H1 (cell line): Measurements from ENCODE around the gene MAP2K5. TPM values are rescaled to one million over a fixed set of nuclear protein-coding genes. Genes with fewer than 3 reads are reported as not detected.

Source experiments
- CTBP2 ChIP-seq: IDR thresholded peaks from 2 replicates; pipeline ENCODE4 v1.7.0; 2011; ENCODE audit warnings: borderline replicate concordance, mild to moderate bottlenecking, moderate library complexity, mixed read lengths, low read length; ENCODE audit not compliant: insufficient read depth, insufficient read length
- SIRT6 ChIP-seq: IDR thresholded peaks from one replicate; pipeline ENCODE4 v1.7.1; 2012; ENCODE audit warnings: low read length, inconsistent platforms
- polyA plus RNA-seq, 7 experiments: library from polyadenylated mRNA; depleted of rRNA in 3 of 7; stranded (reverse) in 5 of 7; unstranded in 2 of 7; fragments of >200 nt in 5 of 7; fragments of 200-250 nt in 2 of 7; gene quantifications; 1 replicate in 5 of 7; 2 replicates in 1 of 7; 4 replicates in 1 of 7; pipeline versions ENCODE4 v1.2.1 to v1.2.3, GENCODE V29; 2011 to 2013; ENCODE audit warnings: missing spikeins in 2 of 7, mixed read lengths in 2 of 7
- total RNA-seq: library from RNA; stranded (reverse); fragmentation: NEBNext Ultra II Directional; extraction: Animal tissue kit (Norgen Biotek cat#: 25700); gene quantifications from 2 replicates; pipeline ENCODE4 v1.2.1, GENCODE V29; 2021

MAP2K5 gene
- total and polyA plus RNA-seq, 2 of the 8 experiments (the other 6 are each of a cell fraction or from before 2014, with no cell fraction given) = 4.4 to 15.8 TPM

- TF ChIP-seq CTBP2 (no peak), SIRT6 (no peak)
Measured at GRCh38 chr15:67788986-67789385, 246.5 kb downstream of the MAP2K5 start (continued).
